HepG2 (cell line): ENCODE results near the gene PLPP3. TPM values are rescaled to one million over a fixed set of nuclear protein-coding genes. Genes with fewer than 3 reads are reported as not detected.

Source experiments
- AGO1 ChIP-seq: fragments of 200-400 bp; formaldehyde crosslinking; IDR thresholded peaks from 2 replicates; pipeline ENCODE4 v1.6.1; 2017; ENCODE audit warnings: mild to moderate bottlenecking, low read depth, low read length, moderate library complexity; ENCODE audit not compliant: poor library complexity, severe bottlenecking
- DNMT3B ChIP-seq: conservative IDR thresholded peaks from 2 replicates; pipeline ENCODE4 v1.6.1; 2016; ENCODE audit warnings: missing biosample characterization, control low read depth
- FOXC1 ChIP-seq: sonication (generic); formaldehyde crosslinking; IDR thresholded peaks from 2 replicates; pipeline ENCODE4 v1.8.0; 2022; ENCODE audit warnings: mild to moderate bottlenecking, missing genetic modification reagents, borderline replicate concordance
- MBNL3 ChIP-seq: fragments of 250-450 bp; sonication (Bioruptor Pico); conservative IDR thresholded peaks from 2 replicates; pipeline ENCODE4 v1.8.0; 2022; ENCODE audit warnings: mild to moderate bottlenecking, inconsistent platforms
- PAF1 ChIP-seq: IDR thresholded peaks from 2 replicates; pipeline ENCODE4 v1.6.1; 2016; ENCODE audit warnings: missing genetic modification reagents, missing compliant biosample characterization
- ZBTB43 ChIP-seq: sonication (generic); formaldehyde crosslinking; conservative IDR thresholded peaks from 2 replicates; pipeline ENCODE4 v1.4.0; 2020; ENCODE audit warnings: missing genetic modification reagents
- ZFP37 ChIP-seq: sonication (generic); formaldehyde crosslinking; IDR thresholded peaks from 2 replicates; pipeline ENCODE4 v1.4.0; 2020; ENCODE audit warnings: missing genetic modification reagents, borderline replicate concordance
- ZFX ChIP-seq: sonication (generic); formaldehyde crosslinking; IDR thresholded peaks from 2 replicates; pipeline ENCODE4 v1.4.0; 2020; ENCODE audit warnings: mild to moderate bottlenecking, low read depth, missing genetic modification reagents, moderate library complexity
- ZNF350 ChIP-seq: sonication (generic); formaldehyde crosslinking; IDR thresholded peaks from 2 replicates; pipeline ENCODE4 v1.4.0; 2020; ENCODE audit warnings: mild to moderate bottlenecking, low read depth, missing genetic modification reagents, borderline replicate concordance
- ZNF543 ChIP-seq: sonication (generic); formaldehyde crosslinking; IDR thresholded peaks from 2 replicates; pipeline ENCODE4 v1.4.0; 2020; ENCODE audit warnings: mild to moderate bottlenecking, missing genetic modification reagents
- ZNF687 ChIP-seq: sonication (generic); formaldehyde crosslinking; IDR thresholded peaks from 2 replicates; pipeline ENCODE4 v1.5.1; 2020; ENCODE audit warnings: mild to moderate bottlenecking, missing genetic modification reagents, moderate library complexity
- ZNF704 ChIP-seq: sonication (generic); formaldehyde crosslinking; IDR thresholded peaks from 2 replicates; pipeline ENCODE4 v1.8.1; 2023; ENCODE audit warnings: mild to moderate bottlenecking, inconsistent platforms, moderate library complexity, missing genetic modification reagents, borderline replicate concordance
- ZNF773 ChIP-seq: sonication (generic); formaldehyde crosslinking; IDR thresholded peaks from 2 replicates; pipeline ENCODE4 v1.4.0; 2020; ENCODE audit warnings: missing genetic modification reagents, borderline replicate concordance
- polyA plus RNA-seq, 8 experiments: library from polyadenylated mRNA; depleted of rRNA in 3 of 8; stranded (reverse) in 7 of 8; unstranded in 1 of 8; fragments of >200 nt; fragmentation: Illumina TruSeq in 4 of 8; extraction: Trizol in 4 of 8; gene quantifications; 2 replicates each; pipeline versions ENCODE4 v1.2.1 to v1.2.3, GENCODE V29; 2011 to 2016; ENCODE audit warnings: low read depth in 4 of 8, missing spikeins in 1 of 8, mixed read lengths in 1 of 8; ENCODE audit not compliant: insufficient read depth in 1 of 8
- total RNA-seq, 5 experiments: library from RNA; depleted of rRNA; stranded (reverse); fragments of >200 nt; fragmentation: Illumina TruSeq; extraction: Trizol; gene quantifications; 2 replicates each; pipeline ENCODE4 v1.2.3, GENCODE V29; 2016; ENCODE audit warnings: low read depth in 1 of 5
- TF ChIP-seq, protein P1 (sequence below): sonication (generic); formaldehyde crosslinking; conservative IDR thresholded peaks from 2 replicates; pipeline ENCODE4 v1.8.1; 2023; ENCODE audit warnings: missing genetic modification reagents
- TF ChIP-seq, protein P2 (sequence below): sonication (generic); formaldehyde crosslinking; IDR thresholded peaks from 2 replicates; pipeline ENCODE4 v1.5.0; 2020; ENCODE audit warnings: missing genetic modification reagents
- TF ChIP-seq, protein P3 (sequence below): sonication (generic); formaldehyde crosslinking; IDR thresholded peaks from 2 replicates; pipeline ENCODE4 v1.9.0; 2021; ENCODE audit warnings: missing genetic modification reagents, borderline replicate concordance

The PLPP3 gene
- total and polyA plus RNA-seq, 2 of the 13 experiments (the other 11 are each of a cell fraction or from before 2014, with no cell fraction given) = 49.7 to 65.8 TPM

DNA sequence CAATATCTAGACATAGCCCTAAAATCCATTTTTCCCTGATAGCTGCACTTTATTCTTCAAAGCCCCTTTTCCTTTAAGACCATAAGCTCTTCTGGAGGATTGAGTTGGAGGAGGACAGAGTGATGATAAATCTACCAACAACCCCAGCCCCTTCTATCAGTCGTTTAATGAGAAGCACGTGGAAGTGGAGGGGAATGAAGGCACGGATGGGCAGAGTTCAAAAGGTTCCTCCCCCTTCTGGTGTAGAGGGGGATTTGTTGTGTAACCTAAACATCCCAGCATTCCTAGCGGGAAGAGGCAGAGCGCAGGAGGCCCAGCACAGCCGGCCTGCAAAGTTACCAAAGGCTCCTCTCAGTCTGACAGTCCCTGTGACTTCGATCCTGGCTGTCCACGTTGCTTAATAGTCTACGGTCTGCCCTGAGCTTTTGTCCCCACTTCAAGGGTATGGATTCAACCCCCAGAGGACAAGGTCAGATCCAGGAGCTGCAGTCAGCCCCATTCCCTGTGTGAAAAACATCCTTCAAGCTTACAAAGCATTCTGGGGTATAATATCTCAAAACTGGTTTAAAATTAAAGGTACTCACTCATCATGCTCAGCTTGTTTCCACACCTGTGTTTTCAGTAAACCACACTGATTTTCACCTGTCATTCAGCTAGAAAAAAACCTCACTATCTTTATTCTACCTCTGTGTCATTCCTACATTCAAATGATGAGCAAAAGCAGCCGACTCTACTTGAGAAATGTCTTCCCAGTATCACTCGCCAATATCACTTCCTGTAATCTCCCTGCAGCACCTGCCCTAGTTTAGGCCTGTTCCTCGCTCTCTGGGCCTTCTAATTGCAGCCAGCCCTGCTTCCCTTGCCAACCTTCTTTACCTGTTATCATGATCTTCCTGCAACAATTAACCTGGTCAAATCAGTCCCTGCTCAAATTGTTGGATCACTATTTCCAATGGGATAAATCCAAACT is 117.9 kb downstream of the PLPP3 start (continued):
- 0 out of 2 replicates have a peak, but pooled peaks have one; percentile 25 for TF ChIP-seq ZBTB43
- TF ChIP-seq, protein P1, sequence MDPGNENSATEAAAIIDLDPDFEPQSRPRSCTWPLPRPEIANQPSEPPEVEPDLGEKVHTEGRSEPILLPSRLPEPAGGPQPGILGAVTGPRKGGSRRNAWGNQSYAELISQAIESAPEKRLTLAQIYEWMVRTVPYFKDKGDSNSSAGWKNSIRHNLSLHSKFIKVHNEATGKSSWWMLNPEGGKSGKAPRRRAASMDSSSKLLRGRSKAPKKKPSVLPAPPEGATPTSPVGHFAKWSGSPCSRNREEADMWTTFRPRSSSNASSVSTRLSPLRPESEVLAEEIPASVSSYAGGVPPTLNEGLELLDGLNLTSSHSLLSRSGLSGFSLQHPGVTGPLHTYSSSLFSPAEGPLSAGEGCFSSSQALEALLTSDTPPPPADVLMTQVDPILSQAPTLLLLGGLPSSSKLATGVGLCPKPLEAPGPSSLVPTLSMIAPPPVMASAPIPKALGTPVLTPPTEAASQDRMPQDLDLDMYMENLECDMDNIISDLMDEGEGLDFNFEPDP (CRISPR knock-in tag) = no peak
- 0 out of 2 replicates have a peak, but pooled peaks have one; percentile 59 for TF ChIP-seq ZFP37 (CRISPR knock-in tag)
- TF ChIP-seq ZFX (CRISPR knock-in tag) = peak; percentile 91
- no peak for TF ChIP-seq PAF1 (CRISPR knock-in tag)
- TF ChIP-seq ZNF704 = no peak
- TF ChIP-seq, protein P2, sequence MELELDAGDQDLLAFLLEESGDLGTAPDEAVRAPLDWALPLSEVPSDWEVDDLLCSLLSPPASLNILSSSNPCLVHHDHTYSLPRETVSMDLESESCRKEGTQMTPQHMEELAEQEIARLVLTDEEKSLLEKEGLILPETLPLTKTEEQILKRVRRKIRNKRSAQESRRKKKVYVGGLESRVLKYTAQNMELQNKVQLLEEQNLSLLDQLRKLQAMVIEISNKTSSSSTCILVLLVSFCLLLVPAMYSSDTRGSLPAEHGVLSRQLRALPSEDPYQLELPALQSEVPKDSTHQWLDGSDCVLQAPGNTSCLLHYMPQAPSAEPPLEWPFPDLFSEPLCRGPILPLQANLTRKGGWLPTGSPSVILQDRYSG = no peak
- TF ChIP-seq, protein P3, sequence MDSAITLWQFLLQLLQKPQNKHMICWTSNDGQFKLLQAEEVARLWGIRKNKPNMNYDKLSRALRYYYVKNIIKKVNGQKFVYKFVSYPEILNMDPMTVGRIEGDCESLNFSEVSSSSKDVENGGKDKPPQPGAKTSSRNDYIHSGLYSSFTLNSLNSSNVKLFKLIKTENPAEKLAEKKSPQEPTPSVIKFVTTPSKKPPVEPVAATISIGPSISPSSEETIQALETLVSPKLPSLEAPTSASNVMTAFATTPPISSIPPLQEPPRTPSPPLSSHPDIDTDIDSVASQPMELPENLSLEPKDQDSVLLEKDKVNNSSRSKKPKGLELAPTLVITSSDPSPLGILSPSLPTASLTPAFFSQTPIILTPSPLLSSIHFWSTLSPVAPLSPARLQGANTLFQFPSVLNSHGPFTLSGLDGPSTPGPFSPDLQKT = no peak
- no peak for TF ChIP-seq ZNF773 (CRISPR knock-in tag)
- peak; percentile 89 for TF ChIP-seq FOXC1 (CRISPR knock-in tag)
- no peak for TF ChIP-seq AGO1
- TF ChIP-seq ZNF350 (CRISPR knock-in tag) = peak; percentile 95
- 0 out of 2 replicates have a peak, but pooled peaks have one; percentile 75 for TF ChIP-seq ZNF543 (CRISPR knock-in tag)
- TF ChIP-seq MBNL3 (CRISPR knock-in tag) = no peak
- TF ChIP-seq DNMT3B (CRISPR knock-in tag) = peak; percentile 73; the same call in 1 of the 2 replicates
- TF ChIP-seq ZNF687 (CRISPR knock-in tag) = peak; percentile 95
